BLaER1 (cell line): ENCODE results near the gene NPAS2.

Experiments used
- H3K27ac ChIP-seq: shearing (Covaris generic); formaldehyde crosslinking; 2 replicates; pipeline ENCODE4 v1.8.1; 2022
- H3K27me3 ChIP-seq: shearing (Covaris generic); formaldehyde crosslinking; 2 replicates; pipeline ENCODE4 v1.8.1; 2022
- H3K36me3 ChIP-seq: shearing (Covaris generic); formaldehyde crosslinking; 2 replicates; pipeline ENCODE4 v1.8.1; 2022
- H3K4me1 ChIP-seq: shearing (Covaris generic); formaldehyde crosslinking; 2 replicates; pipeline ENCODE4 v1.8.1; 2022
- H3K4me2 ChIP-seq: shearing (Covaris generic); formaldehyde crosslinking; 2 replicates; pipeline ENCODE4 v1.8.1; 2022
- H3K4me3 ChIP-seq: shearing (Covaris generic); formaldehyde crosslinking; 2 replicates; pipeline ENCODE4 v1.8.1; 2022
- H3K9ac ChIP-seq: shearing (Covaris generic); formaldehyde crosslinking; 2 replicates; pipeline ENCODE4 v1.8.1; 2022
- H3K9me3 ChIP-seq: shearing (Covaris generic); formaldehyde crosslinking; 2 replicates; pipeline ENCODE4 v1.8.1; 2022
- H4K20me1 ChIP-seq: shearing (Covaris generic); formaldehyde crosslinking; 2 replicates; pipeline ENCODE4 v1.8.1; 2022
- Cebpa-rat ChIP-seq: shearing (Covaris generic); IDR thresholded peaks from 2 replicates; pipeline ENCODE4 v1.8.1; 2022

NPAS2 gene

GRCh38 chr2:100832885-100833284 lies 12.9 kb downstream of the NPAS2 start:
- peaks cover 9% of the 10 kb centered on the region for H3K9me3 ChIP-seq
- H3K9ac ChIP-seq = no peak overlapping the region
- H3K36me3 ChIP-seq = no peaks in the 10 kb centered on the region
- H3K27ac ChIP-seq = no peak overlapping the region
- no peaks in the 10 kb centered on the region for H3K4me1 ChIP-seq
- H4K20me1 ChIP-seq = no peaks in the 10 kb centered on the region
- H3K4me2 ChIP-seq = no peak overlapping the region
- no peaks in the 10 kb centered on the region for H3K27me3 ChIP-seq
- no peak for TF ChIP-seq Cebpa-rat
- H3K4me3 ChIP-seq = no peak overlapping the region

- Histone ChIP-seq H3K9me3 (peaks cover 5% of the 10 kb centered on the region), H3K9ac (no peak overlapping the region), H3K4me2 (no peak overlapping the region), H3K27ac (no peak overlapping the region), H3K4me3 (no peak overlapping the region), H3K27me3 (no peaks in the 10 kb centered on the region), H3K36me3 (no peaks in the 10 kb centered on the region), H3K4me1 (no peaks in the 10 kb centered on the region), H4K20me1 (no peaks in the 10 kb centered on the region)
- TF ChIP-seq Cebpa-rat = no peak
Observed at GRCh38 chr2:100833331-100833730, 13.4 kb downstream of the NPAS2 start.

GRCh38 chr2:100834221-100834620 lies 14.3 kb downstream of the NPAS2 start:
- H3K36me3 ChIP-seq = no peaks in the 10 kb centered on the region
- no peak overlapping the region for H3K9ac ChIP-seq
- no peaks in the 10 kb centered on the region for H3K9me3 ChIP-seq
- H4K20me1 ChIP-seq = no peaks in the 10 kb centered on the region
- no peak for TF ChIP-seq Cebpa-rat
- no peaks in the 10 kb centered on the region for H3K27me3 ChIP-seq
- no peaks in the 10 kb centered on the region for H3K4me1 ChIP-seq
- H3K4me3 ChIP-seq = no peak overlapping the region
- no peak overlapping the region for H3K27ac ChIP-seq
- H3K4me2 ChIP-seq = no peak overlapping the region

GRCh38 chr2:100835006-100835659 lies 15.2 kb downstream of the NPAS2 start:
- H4K20me1 ChIP-seq = no peaks in the 10 kb centered on the region
- no peak overlapping the region for H3K4me3 ChIP-seq
- no peak for TF ChIP-seq Cebpa-rat

GRCh38 chr2:100840519-100840918 lies 20.6 kb downstream of the NPAS2 start:
- no peaks in the 10 kb centered on the region for H3K27me3 ChIP-seq
- H3K4me2 ChIP-seq = no peak overlapping the region
- no peak overlapping the region for H3K9ac ChIP-seq
- H4K20me1 ChIP-seq = no peaks in the 10 kb centered on the region
- H3K4me3 ChIP-seq = no peak overlapping the region
- H3K9me3 ChIP-seq = no peaks in the 10 kb centered on the region
- H3K36me3 ChIP-seq = no peaks in the 10 kb centered on the region
- H3K4me1 ChIP-seq = no peaks in the 10 kb centered on the region
- TF ChIP-seq Cebpa-rat = no peak
- H3K27ac ChIP-seq = no peak overlapping the region

More at GRCh38 chr2:100835006-100835659, 15.2 kb downstream of the NPAS2 start:
- Histone ChIP-seq H3K4me2 (no peak overlapping the region), H3K36me3 (no peaks in the 10 kb centered on the region), H3K9ac (no peak overlapping the region), H3K9me3 (no peaks in the 10 kb centered on the region), H3K4me1 (no peaks in the 10 kb centered on the region), H3K27ac (no peak overlapping the region), H3K27me3 (no peaks in the 10 kb centered on the region)

- no peak for TF ChIP-seq Cebpa-rat
- Histone ChIP-seq H3K27ac (no peak overlapping the region), H3K36me3 (no peaks in the 10 kb centered on the region), H3K9me3 (no peaks in the 10 kb centered on the region), H3K4me3 (no peak overlapping the region), H3K9ac (no peak overlapping the region), H4K20me1 (no peaks in the 10 kb centered on the region), H3K27me3 (no peaks in the 10 kb centered on the region), H3K4me2 (no peak overlapping the region), H3K4me1 (no peaks in the 10 kb centered on the region)
Observed at GRCh38 chr2:100842241-100842922, 22.4 kb downstream of the NPAS2 start.

- no peak for TF ChIP-seq Cebpa-rat
- Histone ChIP-seq H3K4me1 (no peaks in the 10 kb centered on the region), H3K27me3 (no peaks in the 10 kb centered on the region), H3K27ac (no peak overlapping the region), H3K9me3 (no peaks in the 10 kb centered on the region), H4K20me1 (no peaks in the 10 kb centered on the region), H3K4me2 (no peak overlapping the region), H3K36me3 (no peaks in the 10 kb centered on the region), H3K9ac (no peak overlapping the region), H3K4me3 (no peak overlapping the region)
Observed at GRCh38 chr2:100844514-100844913, 24.6 kb downstream of the NPAS2 start.

GRCh38 chr2:100845141-100845991 lies 25.4 kb downstream of the NPAS2 start:
- no peak for TF ChIP-seq Cebpa-rat
- Histone ChIP-seq H4K20me1 (no peaks in the 10 kb centered on the region), H3K4me3 (no peak overlapping the region), H3K27ac (no peak overlapping the region), H3K4me1 (no peaks in the 10 kb centered on the region), H3K9ac (no peak overlapping the region), H3K9me3 (no peaks in the 10 kb centered on the region), H3K36me3 (no peaks in the 10 kb centered on the region), H3K4me2 (no peak overlapping the region), H3K27me3 (no peaks in the 10 kb centered on the region)

GRCh38 chr2:100846716-100847115 lies 26.8 kb downstream of the NPAS2 start:
- no peak for TF ChIP-seq Cebpa-rat
- Histone ChIP-seq H3K9ac (no peak overlapping the region), H3K4me2 (no peak overlapping the region), H3K9me3 (no peaks in the 10 kb centered on the region), H3K27me3 (no peaks in the 10 kb centered on the region), H4K20me1 (no peaks in the 10 kb centered on the region), H3K36me3 (no peaks in the 10 kb centered on the region), H3K27ac (no peak overlapping the region), H3K4me1 (no peaks in the 10 kb centered on the region), H3K4me3 (no peak overlapping the region)

- H3K27ac ChIP-seq = no peak overlapping the region
- H3K4me2 ChIP-seq = no peak overlapping the region
- H3K9ac ChIP-seq = no peak overlapping the region
- no peak for TF ChIP-seq Cebpa-rat
- no peaks in the 10 kb centered on the region for H3K9me3 ChIP-seq
- no peaks in the 10 kb centered on the region for H3K27me3 ChIP-seq
- no peaks in the 10 kb centered on the region for H3K4me1 ChIP-seq
- no peaks in the 10 kb centered on the region for H3K36me3 ChIP-seq
- no peaks in the 10 kb centered on the region for H4K20me1 ChIP-seq
- no peak overlapping the region for H3K4me3 ChIP-seq
Observed at GRCh38 chr2:100852447-100852846, 32.5 kb downstream of the NPAS2 start.
